ENCODE data around the gene XYLT1.

Gene XYLT1

DNA sequence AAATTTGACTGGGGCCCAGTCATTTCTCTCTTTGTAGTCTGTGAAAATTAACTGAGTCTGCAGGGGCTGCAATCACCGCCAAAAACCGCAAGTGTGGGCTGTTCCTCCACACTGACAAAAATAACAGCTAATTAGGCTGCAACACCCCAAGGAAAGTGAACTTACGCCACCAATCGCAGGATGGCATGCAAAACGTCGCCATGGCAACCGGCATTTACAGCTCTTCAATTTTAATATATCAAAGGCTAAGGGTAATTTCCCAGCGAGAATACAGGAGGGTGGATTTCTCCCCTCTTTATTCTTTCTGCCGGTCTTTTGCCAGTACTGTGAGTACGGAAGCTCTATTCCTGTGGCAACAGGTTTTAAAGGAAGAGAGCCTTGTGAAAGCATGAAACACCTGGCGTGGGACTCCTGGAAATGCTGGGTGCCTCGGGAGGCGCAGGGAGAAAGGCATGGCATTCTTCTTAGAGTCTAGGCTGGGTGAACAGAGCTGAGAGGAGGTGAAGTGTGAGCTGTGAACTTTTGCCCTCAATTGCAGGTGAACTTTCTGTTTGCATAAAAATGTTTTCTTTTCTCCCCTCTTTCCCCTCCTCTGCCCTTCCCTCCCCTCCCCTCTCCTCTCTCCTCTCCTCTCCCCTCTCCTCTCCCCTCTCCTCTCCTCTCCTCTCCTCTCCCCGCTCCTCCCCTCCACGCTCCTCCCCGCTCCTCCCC, 399.7 kb downstream of the XYLT1 start:
- DNase-seq, result peak; percentile 84 to 89

DNA sequence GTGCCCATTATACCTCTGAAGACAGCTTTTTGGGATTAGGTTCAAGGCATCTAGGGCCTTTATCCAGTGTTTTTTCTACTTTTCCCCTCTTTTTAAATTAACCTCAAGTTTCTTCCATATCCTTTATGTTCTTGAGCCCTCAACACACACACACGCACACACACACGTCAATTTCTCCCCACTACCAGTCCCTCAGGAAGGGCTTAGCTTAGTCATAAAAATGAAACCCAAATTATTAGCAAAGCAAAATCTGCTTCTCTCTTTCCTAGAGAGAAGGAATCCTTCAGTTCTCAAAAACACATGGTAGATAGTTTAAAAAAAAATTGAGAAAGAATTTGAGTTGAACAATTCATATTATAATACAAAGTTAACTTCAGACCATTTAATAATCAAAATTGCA, 401.1 kb downstream of the XYLT1 start:
- DNase-seq, result no peak

- no peak for DNase-seq
Measured at GRCh38 chr16:17068524-17068923, 402.2 kb downstream of the XYLT1 start.

GRCh38 chr16:17067882-17068281, 402.9 kb downstream of the XYLT1 start:
- DNase-seq, result no peak

DNA sequence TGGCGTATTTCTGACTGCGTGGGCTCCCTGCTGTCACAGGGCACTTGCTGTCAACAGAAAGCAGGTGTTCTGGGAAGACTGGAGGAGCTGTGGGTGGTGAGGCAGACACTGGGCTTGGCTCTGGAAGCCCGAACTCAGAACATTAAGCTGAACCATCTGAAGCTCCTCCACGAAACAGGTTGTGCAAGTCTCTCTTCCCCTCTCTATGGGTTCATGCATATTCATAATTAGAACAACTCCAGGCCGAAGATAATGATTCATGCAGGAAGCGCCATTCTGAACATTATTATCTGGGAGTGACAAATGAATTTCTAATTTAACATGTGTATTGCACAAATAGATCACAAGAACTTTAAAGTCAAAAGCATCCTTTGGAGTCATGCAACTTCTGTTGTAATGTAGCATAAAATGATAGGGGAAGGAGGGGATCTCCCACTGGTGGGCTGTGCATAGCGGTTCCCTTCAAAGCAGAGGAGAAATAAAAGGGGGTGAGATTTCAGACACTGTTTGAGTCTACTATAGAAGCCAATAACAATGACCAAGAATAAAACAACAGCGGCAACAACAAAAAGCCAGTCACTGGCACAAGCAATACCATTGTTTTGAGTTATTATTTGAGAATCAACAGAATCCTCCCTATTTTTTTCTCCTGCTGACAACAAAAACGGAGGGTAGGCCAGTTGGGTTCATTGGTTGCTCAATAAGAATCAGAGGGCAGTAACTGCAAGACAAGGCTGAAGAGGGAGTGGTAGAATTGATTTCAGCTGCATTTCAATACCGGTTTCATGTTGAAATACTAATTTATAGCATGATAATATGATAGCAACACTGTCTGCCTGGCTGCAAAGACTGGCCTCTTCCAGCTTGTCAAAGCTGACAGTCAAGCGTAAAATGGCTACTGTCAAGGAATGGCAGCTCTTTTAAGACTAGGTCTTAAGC, 407.3 kb downstream of the XYLT1 start:
- DNase-seq, result no peak

DNA sequence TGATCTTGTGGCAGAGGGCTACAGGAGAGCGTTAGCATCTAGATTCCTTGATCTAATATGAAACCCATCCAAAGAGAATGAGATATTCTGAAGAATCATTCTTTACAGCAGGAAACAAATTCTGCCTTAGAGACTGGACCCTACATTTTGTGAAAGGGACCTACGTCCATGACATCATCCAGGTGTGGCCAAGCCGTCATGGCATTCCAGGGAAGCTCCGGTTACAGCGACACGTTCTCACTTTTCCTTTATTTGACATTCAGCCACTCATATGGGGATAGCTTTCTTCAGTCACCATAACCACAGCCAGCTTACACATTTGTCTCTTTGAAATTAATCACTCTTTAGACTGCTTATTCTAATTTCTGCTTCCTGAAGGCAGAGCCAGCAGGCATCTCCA, 408.1 kb downstream of the XYLT1 start:
- DNase-seq, result no peak

- DNase-seq, result no peak
Measured at GRCh38 chr16:17061326-17061725, 409.4 kb downstream of the XYLT1 start.

GRCh38 chr16:17058471-17058870, 412.3 kb downstream of the XYLT1 start:
- no peak for DNase-seq

DNA sequence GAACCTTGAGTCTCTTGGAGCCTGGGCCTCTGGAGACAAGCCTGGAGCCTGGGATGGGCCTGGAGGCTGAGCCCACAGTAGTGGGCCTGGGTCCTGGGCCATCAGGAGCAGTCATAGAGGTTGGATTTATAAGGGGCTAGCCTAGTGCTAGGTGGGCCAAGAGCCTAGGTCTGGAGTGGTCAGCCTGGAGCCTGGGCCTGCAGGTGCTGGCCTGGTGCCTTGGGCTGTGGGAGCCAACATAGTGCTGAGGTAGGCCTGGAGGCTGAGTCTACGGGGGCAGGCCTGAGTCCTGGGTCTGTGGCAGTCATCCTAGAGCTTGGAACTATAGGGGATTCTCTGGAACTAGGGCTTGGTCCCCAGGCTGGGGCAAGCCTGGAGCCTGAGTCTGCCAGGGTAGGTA, 414.1 kb downstream of the XYLT1 start:
- DNase-seq, result no peak

DNA sequence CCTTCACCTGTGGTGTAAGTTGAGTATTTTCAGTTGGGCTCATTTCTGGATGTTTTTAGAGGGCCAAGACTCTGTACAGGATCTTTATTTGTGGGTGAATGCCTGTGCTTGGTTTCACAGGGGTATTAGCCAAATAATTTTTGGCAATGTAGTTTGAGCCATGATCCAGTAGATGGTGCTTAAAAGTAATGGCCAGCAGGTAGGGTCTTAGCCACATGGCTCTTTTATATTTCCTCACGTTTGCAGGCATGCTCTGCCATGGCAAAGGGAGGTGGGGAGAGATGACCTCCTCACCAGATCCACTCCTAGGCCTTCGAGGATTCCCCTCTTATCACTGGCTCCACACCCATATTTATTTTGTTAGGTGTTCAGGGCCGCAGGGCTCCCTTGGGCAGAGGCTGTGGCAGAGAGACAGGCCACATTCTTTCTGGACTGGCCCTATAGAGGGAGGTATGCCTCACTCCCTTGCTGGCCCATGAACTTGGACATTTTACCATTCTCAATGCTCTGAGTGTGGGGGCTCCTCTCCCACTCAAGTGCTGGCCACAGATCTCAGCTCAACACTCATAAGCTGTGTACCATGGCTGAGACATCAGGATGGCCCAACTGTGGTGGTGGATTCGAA, 417.1 kb downstream of the XYLT1 start:
- DNase-seq, result no peak
